RPMI8226 (cell line): ENCODE data around the gene TTC39B.

Source experiments
- DNase-seq: peaks from one replicate; pipeline ENCODE4 v3.0.0-alpha.2; 2015

TTC39B gene

GRCh38 chr9:15115702-15116101, 191.3 kb downstream of the TTC39B start:
- no peak for DNase-seq

- no peak for DNase-seq
These were observed 192.0 kb downstream of the TTC39B start for GRCh38 chr9:15115041-15115440.
